ENCODE data around the gene TTC21B. TPM values are rescaled to one million over a fixed set of nuclear protein-coding genes. Genes with fewer than 3 reads are reported as not detected.
A peak's percentile ranks its signal among the peaks of the same experiment; 100 is the strongest.
"Not testable (repeated sequence)": the region's sequence is repeated elsewhere in the genome, so short reads cannot be mapped to it uniquely, and the experiment has no call there.

The TTC21B gene
- total RNA-seq, result 14.3 TPM

DNA sequence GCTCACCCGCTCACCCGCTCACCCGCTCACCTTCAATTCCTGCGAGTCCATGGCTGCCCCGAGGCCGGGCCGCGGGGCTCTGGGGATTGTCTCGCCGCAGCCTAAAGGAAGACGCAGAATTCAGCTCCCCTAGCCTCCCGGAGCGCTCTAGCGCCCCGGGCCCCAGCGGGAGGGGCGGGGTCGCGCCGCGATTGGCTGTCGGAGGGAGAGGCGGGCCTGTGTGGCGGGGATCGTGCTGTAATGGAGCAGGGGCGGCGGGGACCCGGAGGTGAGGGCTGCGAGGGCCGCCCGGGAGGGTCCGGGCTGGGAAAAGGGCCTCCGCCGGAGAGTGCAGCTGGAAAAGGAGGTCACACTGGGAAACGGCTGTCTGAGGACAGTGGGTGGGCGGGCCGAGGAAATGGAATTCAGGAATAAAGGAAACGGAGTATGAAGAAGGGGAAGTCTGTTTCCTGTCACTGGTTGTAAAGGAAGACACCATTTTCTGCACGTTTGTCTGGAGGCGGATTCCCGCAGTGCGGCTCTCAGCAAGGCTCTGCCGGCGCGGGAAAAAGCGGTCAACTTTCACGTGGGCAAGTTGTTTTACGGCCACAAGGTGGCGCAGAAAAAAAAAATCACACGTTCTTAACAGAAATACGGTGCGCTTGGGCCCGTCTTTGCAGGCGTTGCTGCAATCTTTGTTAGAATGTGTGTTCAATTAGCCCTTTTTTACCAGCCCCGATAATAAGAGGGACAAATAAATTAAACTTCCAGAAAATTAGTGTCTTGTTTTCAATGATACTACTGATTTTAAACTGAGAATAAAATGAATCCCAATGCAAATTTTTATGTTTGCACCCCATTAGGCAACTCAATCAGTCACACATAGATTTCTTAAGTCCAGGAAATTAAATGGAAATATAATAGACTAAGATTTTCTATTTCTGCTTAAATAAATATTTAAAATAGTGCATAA lies at the start of gene TTC21B:
Gene TTC21B, minus strand, starts transcription at position 122 of the 952 bp plus-strand sequence. Its CDS starts 71 bp downstream, at position 51.
- peak; percentile 81 to 95 (median 94) for DNase-seq (ENCODE audit: low read depth in 2 of 3, low spot score in 2 of 3)

DNA sequence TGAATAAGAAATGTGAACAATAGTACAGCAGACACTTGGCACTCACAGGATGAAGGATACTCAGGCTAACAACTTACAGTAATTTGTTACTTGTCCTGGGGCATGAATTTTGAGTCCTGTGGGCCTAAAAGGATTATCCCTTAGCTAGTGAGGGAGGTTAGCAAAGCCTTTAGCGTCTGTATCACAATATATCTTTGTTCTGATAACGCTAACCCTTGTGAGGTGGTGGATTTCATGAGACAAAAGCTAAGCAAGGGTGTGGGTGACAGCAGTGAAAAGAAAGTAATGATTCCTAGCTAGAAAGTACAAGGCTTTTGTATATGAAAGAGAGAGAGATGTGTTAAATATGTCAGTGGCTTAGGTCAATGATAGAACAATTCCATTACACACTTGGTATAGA lies 46.8 kb upstream of the TTC21B start:
- DNase-seq (ENCODE audit: low read depth in 2 of 3, low spot score in 2 of 3), result no peak

DNA sequence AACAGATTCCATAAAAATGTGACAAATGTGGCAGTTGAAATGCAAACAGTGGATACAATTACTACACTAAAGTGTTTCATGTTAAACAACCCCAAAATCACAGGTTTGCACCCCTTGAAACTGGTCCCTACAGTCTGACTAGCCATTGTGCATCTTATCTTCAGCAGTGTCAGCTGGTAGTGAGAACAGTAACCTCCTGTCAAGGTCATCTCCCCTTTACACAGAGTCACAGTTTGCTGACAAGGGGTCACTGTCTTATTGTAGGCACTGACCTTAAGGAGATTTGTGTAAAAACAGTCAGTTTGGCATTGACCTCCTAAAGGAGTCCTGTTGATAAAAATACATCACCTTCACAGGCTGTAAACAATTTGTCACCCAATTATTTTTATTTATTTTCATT lies 37.3 kb upstream of the TTC21B start:
- no peak for DNase-seq (ENCODE audit: low read depth in 2 of 3, low spot score in 2 of 3)

DNA sequence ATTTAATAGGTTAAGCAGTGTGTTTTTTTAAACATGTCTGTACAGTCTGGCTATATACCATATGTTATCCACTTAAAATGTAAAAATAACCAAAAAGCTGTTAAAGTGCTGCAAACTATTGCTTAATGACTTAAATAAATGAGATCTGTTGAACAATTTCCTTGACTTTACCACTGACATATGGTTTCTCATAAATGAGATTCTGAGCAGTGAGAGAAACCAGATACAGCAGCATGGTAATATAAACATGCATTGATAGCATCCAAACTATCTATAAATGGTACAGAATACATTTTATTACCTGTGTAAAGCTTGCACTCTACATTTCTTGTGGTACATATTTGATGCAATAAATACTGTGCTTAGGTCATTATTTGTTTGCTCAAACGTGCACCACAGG lies 36.3 kb upstream of the TTC21B start:
- DNase-seq (ENCODE audit: low read depth in 2 of 3, low spot score in 2 of 3), result no peak

DNA sequence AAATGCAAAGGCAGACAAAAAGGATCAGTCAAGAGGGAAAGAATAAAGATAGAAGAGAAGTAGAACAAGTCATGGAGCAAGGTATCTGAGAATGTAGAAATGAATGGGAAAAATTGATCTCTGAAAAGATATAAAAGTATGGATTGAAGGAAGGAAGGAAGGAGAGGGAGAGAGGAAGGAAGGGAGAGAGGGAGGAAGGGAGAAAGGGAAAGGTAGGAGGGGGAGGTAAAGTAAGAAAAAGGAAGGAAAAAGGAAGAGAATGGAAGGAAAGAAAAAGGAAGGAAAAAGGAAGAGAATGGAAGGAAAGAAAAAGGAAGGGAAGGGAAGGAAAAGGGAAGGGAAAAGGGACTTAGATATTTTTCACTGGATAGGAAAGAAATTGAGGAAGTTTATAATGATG lies 31.5 kb upstream of the TTC21B start:
- no peak for DNase-seq (ENCODE audit: low read depth in 2 of 3, low spot score in 2 of 3)

DNA sequence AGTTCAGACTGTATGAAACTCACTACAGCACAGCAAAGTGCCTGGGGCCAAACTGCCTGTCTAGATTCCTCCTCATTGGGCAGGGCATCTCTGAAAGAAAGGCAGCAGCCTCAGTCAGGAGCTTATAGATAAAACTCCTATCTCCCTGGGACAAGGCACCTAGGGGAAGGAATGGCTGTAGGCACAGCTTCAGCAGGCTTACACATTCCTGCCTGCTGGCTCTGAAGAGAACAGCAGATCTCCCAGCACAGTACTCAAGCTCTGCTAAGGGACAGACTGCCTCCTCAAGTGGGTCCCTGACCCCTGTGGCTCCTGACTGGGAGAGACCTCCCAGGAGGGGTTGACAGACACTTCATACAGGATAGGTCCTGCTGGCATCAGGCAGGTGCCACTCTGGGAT lies 18.6 kb upstream of the TTC21B start:
- DNase-seq (ENCODE audit: low read depth in 2 of 3, low spot score in 2 of 3), result not testable (repeated sequence)

DNA sequence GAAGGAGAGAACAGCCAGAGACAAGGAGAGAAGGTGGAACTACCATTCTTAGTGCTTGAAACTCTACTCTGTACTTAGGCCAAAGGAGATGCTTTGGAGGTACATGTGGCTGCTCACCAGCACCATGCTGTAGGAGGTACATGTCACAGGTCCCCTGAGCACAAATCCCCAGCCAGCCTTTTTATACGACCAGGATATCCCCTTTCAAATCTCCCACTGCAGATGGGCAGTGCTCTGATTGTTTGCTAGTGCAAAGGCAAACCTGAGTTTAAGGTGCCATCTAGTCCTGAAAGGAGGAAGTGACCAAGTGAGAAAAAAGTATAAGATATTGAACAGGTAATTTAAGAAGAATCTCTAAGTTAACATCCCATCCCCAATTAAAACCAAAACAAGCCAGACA lies 17.1 kb upstream of the TTC21B start:
- no peak for DNase-seq (ENCODE audit: low read depth in 2 of 3, low spot score in 2 of 3)

DNA sequence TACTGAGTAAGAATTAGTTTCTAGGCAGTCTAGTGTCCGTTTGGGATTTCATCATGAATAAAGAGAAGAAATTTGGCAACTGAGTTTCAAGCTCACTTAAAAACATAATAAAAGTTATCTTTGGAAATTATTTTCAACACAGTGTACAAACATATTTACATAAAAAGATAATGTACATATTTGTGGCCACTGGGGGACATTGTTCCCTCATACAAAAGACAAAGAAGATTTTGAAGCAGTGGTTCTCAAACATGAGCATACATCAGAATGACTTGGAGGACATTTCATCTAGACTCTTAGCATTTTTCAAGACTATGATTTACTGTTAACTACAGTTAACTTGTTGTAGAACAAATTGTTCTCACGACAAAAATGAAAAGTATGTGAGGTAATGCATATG lies 15.7 kb upstream of the TTC21B start:
- DNase-seq (ENCODE audit: low read depth in 2 of 3, low spot score in 2 of 3), result no peak

DNA sequence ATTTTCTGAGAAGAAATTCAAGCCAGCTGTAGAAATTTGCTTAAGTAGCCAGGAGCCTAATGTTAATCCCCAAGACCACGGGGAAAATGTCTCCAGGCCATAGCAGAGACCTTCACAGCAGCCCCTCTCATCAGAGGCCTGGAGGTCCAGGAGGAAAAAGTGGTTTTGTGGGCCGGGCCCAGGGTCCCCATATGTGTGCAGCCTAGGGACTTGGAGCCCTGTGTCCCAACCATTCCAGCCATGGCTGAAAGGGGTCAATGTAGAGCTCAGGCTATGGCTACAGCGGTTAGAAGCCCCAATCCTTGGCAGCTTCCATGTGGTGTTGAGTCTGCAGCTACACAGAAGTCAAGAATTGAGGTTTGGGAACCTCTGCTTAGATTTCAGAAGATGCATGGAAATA lies 14.2 kb upstream of the TTC21B start:
- no peak for DNase-seq (ENCODE audit: low read depth in 2 of 3, low spot score in 2 of 3)

DNA sequence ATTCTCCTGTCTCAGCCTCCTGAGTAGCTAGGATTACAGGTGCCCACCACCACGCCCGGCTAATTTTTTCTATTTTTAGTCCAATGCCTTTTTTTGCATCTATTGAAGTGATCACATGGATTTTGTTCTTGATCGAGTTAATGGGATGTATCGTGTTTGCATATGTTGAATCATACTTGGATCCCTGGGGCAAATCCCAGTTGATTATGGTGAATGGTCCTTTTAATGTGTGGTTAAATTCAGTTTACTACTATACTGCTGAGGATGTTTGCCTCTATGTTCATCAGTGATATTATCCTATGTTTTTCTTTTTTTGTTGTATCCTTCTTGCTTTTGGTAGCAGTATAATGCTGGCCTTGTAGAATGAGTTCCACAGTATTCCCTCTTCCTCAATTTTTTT lies 8.2 kb upstream of the TTC21B start:
- DNase-seq (ENCODE audit: low read depth in 2 of 3, low spot score in 2 of 3), result no peak

DNA sequence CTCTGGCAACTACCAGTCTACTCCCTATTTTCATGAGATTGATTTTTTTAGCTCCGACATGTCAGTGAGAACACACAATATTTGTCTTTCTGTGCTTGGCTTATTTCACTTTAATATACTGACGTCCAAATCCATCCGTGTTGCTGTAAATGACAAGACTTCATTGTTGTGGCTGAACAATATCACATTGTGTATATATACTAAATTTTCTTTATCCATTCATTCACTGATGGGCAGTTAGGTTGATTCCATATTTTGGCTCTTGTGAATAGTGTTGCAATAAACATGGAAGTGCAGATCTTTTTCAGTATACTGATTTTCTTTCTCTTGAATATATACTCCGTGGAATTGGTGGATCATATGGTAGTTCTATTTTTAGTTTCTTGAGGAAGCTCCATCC lies 5.8 kb upstream of the TTC21B start:
- DNase-seq (ENCODE audit: low read depth in 2 of 3, low spot score in 2 of 3), result no peak

DNA sequence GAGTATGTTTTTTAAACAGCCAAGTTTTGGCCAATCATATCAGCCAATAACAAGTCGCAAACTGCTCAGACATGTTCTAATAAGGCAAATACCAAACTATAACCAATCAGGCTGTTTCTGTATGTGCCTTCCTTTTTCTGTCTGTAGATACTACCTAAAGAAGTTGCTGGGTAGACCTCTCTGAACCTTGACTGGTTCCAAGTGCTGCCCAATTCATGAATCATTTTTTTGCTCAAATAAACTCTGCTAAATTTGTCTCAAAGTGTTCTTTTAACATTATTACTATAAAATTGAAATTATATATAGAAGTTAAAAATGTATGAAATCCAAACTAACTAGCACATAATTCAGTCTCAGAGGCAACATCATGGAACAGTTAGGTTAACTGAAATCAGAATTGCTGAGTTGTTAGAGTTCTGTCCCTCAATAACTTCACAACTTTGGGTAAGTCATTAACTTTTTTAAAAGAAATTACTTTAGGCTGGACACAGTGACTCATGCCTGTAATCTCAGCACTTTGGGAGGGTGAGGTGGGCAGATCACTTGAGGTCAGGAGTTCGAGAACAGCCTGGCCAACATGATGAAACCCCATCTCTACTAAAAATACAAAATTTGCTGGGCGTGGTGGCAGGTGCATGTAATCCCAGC lies 4.9 kb upstream of the TTC21B start:
- no peak for DNase-seq (ENCODE audit: low read depth in 2 of 3, low spot score in 2 of 3)

DNA sequence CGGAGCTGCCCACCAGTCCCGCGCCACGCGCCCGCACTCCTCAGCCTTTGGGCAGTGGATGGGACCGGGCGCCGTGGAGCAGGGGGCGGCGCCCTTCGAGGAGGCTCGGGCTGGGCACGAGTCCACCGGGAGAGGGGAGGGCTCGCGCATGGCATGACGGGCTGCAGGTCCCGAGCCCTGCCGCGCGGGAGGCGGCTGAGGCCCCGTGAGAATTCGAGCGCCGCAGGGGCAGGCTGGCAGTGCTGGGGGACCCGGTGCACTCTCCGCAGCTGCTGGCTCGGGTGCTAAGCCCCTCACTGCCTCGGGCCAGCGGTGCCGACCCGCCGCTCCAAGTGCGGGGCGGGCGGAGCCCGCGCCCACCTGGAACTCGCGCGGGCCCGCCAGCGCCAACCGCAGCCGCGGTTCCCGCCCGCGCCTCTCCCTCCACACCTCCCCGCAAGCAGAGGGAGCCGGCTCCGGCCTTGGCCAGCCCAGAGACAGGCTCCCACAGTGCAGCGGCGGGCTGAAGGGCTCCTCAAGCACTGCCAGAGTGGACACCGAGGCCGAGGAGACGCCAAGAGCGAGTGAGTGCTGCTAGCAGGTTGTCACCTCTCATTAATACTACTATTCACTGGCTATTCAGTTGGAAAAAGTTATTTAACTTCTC lies 3.6 kb upstream of the TTC21B start:
- no peak for DNase-seq (ENCODE audit: low read depth in 2 of 3, low spot score in 2 of 3)

DNA sequence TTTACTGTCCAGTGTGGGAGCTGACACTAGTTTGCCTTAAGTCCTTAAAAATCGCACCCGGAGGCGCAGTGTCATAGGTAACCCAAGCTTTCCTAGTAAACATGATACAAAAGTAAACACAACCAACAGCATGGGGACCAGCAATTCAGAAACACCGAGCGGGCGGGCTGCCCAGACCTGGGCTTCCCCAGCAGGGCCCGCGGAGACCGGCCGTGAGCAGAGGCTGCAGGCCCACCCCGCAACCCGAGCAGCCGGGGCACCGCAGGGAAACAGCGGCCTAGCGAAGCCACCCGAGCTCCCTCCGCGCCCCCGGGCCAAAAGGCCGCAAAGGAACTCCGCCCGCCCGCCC lies 296 bp downstream of the TTC21B start:
- no peak for DNase-seq (ENCODE audit: low read depth in 2 of 3, low spot score in 2 of 3)

DNA sequence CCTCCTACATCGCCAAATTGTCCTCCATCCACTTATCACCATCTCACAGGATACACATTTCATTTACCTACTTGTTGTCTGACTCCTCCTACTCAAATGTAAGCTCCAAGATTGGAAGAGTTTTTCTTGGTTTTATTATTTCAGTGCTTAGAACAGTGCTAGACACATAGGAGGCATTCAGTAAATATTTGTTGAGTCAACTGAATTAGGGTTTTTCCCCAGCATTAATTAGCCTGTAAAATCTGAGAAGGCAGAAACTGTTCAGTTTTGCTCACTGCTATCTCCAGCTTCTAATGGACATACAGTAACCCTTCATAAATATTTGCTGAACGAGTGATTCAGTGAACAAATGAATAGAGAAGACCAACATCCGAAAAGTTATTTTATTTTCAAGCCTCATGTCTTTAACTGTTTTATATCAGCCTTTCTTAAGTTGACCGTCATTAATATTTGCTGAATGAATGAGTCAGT lies 800 bp downstream of the TTC21B start:
- DNase-seq (ENCODE audit: low read depth in 2 of 3, low spot score in 2 of 3), result peak in 2 of 3 donors; percentile 14 to 39

DNA sequence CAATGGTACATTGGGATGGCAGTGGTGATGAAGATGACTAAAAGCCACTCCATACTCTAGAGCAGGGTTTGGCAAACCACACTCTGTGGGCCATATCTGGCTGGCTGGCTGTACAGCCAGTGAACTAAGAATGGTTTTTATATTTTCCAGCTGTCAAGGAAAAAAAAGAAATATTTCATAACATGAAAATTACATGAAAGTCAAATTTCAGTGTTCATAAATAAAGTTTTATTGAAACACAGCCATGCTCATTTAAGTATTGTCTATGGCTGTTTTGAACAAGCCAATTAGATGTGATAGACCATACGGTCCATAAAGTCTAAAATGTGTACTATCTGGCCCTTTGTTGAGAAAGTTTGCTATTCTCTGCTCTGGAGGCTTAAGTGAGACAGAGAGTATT lies 1.5 kb downstream of the TTC21B start:
- DNase-seq (ENCODE audit: low read depth in 2 of 3, low spot score in 2 of 3), result no peak

DNA sequence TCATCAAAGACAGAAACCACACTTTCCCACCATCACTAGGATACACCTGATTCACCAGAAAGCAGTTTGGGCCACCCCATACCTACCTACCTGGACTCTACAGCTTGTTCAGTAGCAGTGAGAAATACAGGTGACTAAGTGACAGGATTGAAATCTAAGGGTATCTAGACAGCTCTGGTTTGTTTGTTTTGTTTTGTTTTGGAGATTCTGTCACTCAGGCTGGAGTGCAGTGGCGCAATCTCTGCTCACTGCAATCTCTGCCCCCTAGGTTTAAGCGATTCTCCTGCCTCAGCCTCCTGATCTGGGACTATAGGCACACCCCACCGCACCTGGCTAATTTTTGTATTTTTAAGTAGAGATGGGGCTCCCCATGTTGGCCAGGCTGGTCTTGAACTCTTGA lies 3.1 kb downstream of the TTC21B start:
- DNase-seq (ENCODE audit: low read depth in 2 of 3, low spot score in 2 of 3), result no peak

DNA sequence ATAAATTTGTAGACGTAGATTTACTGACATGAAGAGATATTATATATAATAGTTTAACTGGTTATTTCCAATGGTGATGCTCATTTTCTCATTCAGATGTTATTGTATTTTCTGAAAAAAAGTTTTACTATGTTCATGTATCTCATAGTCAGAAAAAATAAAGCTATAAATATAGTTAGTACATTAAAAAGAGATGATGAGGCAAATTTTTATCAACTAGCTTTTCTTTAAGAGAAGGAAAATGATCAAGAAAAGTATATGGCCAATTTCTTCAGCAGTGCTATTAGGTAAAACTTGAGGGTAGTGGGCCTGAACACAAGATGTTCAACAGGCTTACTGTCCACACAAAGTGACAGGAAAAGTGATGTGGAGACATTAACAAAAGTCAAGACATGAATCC lies 11.7 kb downstream of the TTC21B start:
- DNase-seq (ENCODE audit: low read depth in 2 of 3, low spot score in 2 of 3), result no peak

DNA sequence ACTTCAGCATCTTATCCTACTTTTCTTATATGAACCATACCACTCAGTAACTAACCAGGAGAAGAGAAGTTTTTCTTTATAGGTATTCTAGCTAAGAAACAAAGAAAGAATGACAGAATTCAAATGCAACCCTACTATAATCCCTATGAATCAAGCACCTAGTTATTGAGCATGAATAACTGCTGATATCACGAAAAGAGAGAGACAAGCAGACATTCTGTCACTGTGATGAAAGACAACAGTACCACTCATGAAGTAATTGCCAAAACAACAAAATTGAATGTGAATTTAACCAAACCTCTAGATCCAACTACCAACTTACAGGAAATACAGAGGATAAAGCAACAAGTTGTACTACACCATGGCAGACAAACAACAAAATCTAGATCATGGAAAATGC lies 15.3 kb downstream of the TTC21B start:
- no peak for DNase-seq (ENCODE audit: low read depth in 2 of 3, low spot score in 2 of 3)

DNA sequence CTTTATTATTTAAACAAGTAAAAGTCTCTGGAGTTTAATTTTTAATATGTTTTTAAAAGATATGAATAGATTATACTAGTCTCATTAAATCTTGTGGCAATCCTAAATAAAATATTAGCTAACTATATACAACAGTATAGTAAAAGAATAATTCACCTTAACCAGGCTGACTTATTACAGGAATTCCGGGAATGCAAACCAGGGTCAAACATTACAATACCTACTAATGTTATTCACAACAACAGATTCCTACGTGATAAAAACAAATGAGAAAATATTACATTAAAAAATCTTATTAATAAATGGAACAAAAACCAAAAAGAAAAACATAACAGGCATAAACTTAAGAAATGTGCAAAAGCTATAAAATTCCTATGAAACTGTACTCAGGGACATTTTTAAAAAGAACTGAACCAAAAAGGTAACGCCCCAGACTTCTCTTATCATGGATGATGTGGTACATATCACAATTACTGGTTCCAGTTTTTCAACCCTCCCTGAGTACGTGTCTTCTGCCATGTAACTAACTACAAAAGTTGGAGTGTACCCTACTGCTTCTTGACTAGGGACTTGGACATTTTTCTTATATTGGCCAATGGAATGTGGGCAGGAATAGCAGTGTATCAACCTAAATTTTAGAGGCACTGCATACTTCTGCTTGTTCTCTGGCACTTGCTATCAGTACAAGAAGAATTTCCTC lies 20.2 kb downstream of the TTC21B start:
- no peak for DNase-seq (ENCODE audit: low read depth in 2 of 3, low spot score in 2 of 3)

DNA sequence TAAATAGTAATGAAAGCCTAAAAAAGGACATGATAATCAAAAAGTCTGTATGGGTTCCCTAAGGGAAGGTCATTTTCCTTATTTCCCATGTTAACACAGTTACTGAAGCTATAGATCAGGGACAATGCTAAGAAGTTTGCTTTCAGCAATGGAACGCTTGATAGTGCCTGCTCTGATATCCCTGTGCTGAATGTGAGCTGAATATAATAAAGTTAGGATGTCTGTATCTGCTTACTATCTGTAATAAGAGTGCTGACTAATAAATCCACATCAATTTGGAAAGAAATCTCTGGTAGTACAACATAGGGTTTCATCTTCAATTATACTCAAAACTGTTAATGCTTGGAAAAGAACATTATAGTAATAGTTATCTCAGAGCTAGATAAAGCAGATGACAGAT lies 25.8 kb downstream of the TTC21B start:
- no peak for DNase-seq (ENCODE audit: low read depth in 2 of 3, low spot score in 2 of 3)

All from hematopoietic multipotent progenitor cell (in vitro differentiated cells).